H1 (cell line): ENCODE data around the gene EIF1AX. TPM values are rescaled to one million over a fixed set of nuclear protein-coding genes. Genes with fewer than 3 reads are reported as not detected.

ENCODE experiments used
- CTCF ChIA-PET: fragments of 300-600 bp; sonication (Branson Sonifier 250); formaldehyde crosslinking; loops from one replicate; lab custom pipeline; 2021; ENCODE audit not compliant: partially characterized antibody; lab: Charles Lee
- POLR2A ChIA-PET: fragments of 300-600 bp; sonication (Branson Sonifier 250); formaldehyde crosslinking; loops from one replicate; lab custom pipeline; 2021; ENCODE audit warnings: inconsistent platforms; ENCODE audit not compliant: partially characterized antibody; lab: Charles Lee
- DNase-seq, 2 experiments: peaks; one replicate each; pipeline versions ENCODE4 v3.0.0 to v3.0.0-alpha.2; 2010 to 2022; ENCODE audit warnings: low spot score in 2 of 2, low read depth in 1 of 2, mixed read lengths in 1 of 2
- FAIRE-seq: peaks from 2 replicates; lab custom pipeline; 2011; peaks lifted over from hg19 to GRCh38; lab: Jason Lieb, UNC
- H2AFZ ChIP-seq: 2 replicates; pipeline ENCODE4 v1.8.1; 2012; ENCODE audit warnings: low read length, inconsistent platforms
- H2AK5ac ChIP-seq: 2 replicates; pipeline ENCODE4 v1.6.1; 2013; ENCODE audit warnings: low read depth, low read length
- H2BK120ac ChIP-seq: replicated peaks from 2 replicates; pipeline ENCODE3; 2013; ENCODE audit warnings: low read depth, low read length, inconsistent platforms
- H2BK12ac ChIP-seq: 2 replicates; pipeline ENCODE4 v1.6.1; 2013; ENCODE audit warnings: low read depth, low read length
- H2BK15ac ChIP-seq: 2 replicates; pipeline ENCODE4 v1.6.1; 2013; ENCODE audit warnings: low read length
- H2BK20ac ChIP-seq: 2 replicates; pipeline ENCODE4 v1.6.1; 2013; ENCODE audit warnings: low read length
- H2BK5ac ChIP-seq: 2 replicates; pipeline ENCODE4 v1.6.1; 2013; ENCODE audit warnings: low read depth, low read length
- H3K14ac ChIP-seq: 2 replicates; pipeline ENCODE4 v1.6.1; 2013; ENCODE audit warnings: inconsistent platforms; ENCODE audit not compliant: insufficient read length
- H3K18ac ChIP-seq: 2 replicates; pipeline ENCODE4 v1.6.1; 2013; ENCODE audit warnings: low read length; ENCODE audit errors: extremely low read depth
- H3K23ac ChIP-seq: 2 replicates; pipeline ENCODE4 v1.6.1; 2013; ENCODE audit warnings: inconsistent platforms; ENCODE audit not compliant: insufficient read length
- H3K23me2 ChIP-seq: 2 replicates; pipeline ENCODE4 v1.6.1; 2013; ENCODE audit warnings: low read depth, low read length
- H3K27ac ChIP-seq: 2 replicates; pipeline ENCODE4 v1.6.1; 2011; ENCODE audit warnings: low read depth, low read length, inconsistent platforms
- H3K27me3 ChIP-seq, 4 experiments: replicated peaks in 1 of 4; 1 replicate in 1 of 4; 2 replicates in 3 of 4; pipeline versions ENCODE4 v1.6.1 to v1.8.1; 2011 to 2013; ENCODE audit warnings: low read length in 3 of 4, mild to moderate bottlenecking in 3 of 4, inconsistent platforms in 2 of 4, mixed read lengths in 2 of 4, moderate library complexity in 1 of 4; ENCODE audit not compliant: control insufficient read depth in 3 of 4, insufficient read depth in 3 of 4; ENCODE audit errors: extremely low read depth in 1 of 4
- H3K36me3 ChIP-seq, 4 experiments: 2 replicates each; pipeline versions ENCODE4 v1.6.1 to v1.8.1; 2011 to 2013; ENCODE audit warnings: mild to moderate bottlenecking in 4 of 4, low read length in 3 of 4, moderate library complexity in 2 of 4, control low read depth in 1 of 4, inconsistent platforms in 1 of 4; ENCODE audit not compliant: insufficient read depth in 4 of 4, control insufficient read depth in 2 of 4
- H3K4ac ChIP-seq: replicated peaks from 2 replicates; pipeline ENCODE3; 2013; ENCODE audit warnings: low read length, low read depth, mixed read lengths, inconsistent platforms; ENCODE audit not compliant: insufficient read length
- H3K4me1 ChIP-seq, 4 experiments: replicated peaks in 1 of 4; 1 replicate in 1 of 4; 2 replicates in 3 of 4; pipeline versions ENCODE4 v1.6.1 to v1.8.1; 2011 to 2013; ENCODE audit warnings: low read length in 3 of 4, inconsistent platforms in 2 of 4, mixed read lengths in 1 of 4; ENCODE audit not compliant: insufficient read depth in 4 of 4, control insufficient read depth in 3 of 4
- H3K4me2 ChIP-seq, 2 experiments: 2 replicates each; pipeline versions ENCODE4 v1.6.1 to v1.8.1; 2011 to 2013; ENCODE audit warnings: low read depth in 2 of 2, low read length in 2 of 2, control low read depth in 1 of 2, inconsistent platforms in 1 of 2, mild to moderate bottlenecking in 1 of 2; ENCODE audit not compliant: insufficient read depth in 1 of 2
- H3K4me3 ChIP-seq, 4 experiments: fragments of 200-600, 300-600 bp in 1 of 4; sonication (generic), shearing (Covaris generic), sonication (Bioruptor Twin) in 1 of 4; 2 replicates each; pipeline versions ENCODE4 v1.5.1 to v1.8.1; 2011 to 2016; ENCODE audit warnings: low read length in 4 of 4, low read depth in 3 of 4, control low read depth in 2 of 4, inconsistent platforms in 2 of 4, mild to moderate bottlenecking in 2 of 4, mixed read lengths in 1 of 4, moderate library complexity in 1 of 4; ENCODE audit not compliant: insufficient read depth in 2 of 4; ENCODE audit errors: extremely low read depth in 1 of 4
- H3K56ac ChIP-seq: replicated peaks from 2 replicates; pipeline ENCODE3; 2013; ENCODE audit warnings: low read depth, mild to moderate bottlenecking, mixed read lengths, low read length, inconsistent platforms; ENCODE audit not compliant: insufficient read length
- H3K79me1 ChIP-seq: 2 replicates; pipeline ENCODE4 v1.6.1; 2013; ENCODE audit warnings: low read depth, low read length, control low read depth
- H3K79me2 ChIP-seq, 2 experiments: 2 replicates each; pipeline versions ENCODE4 v1.6.1 to v1.8.1; 2012 to 2013; ENCODE audit warnings: low read length in 2 of 2, mild to moderate bottlenecking in 2 of 2, inconsistent platforms in 1 of 2; ENCODE audit not compliant: insufficient read depth in 2 of 2, control insufficient read depth in 1 of 2
- H3K9ac ChIP-seq, 4 experiments: replicated peaks in 1 of 4; 1 replicate in 1 of 4; 2 replicates in 3 of 4; pipeline versions ENCODE4 v1.6.1 to v1.8.1; 2011 to 2013; ENCODE audit warnings: low read depth in 3 of 4, low read length in 3 of 4, control low read depth in 2 of 4, mild to moderate bottlenecking in 2 of 4, moderate library complexity in 2 of 4, inconsistent platforms in 1 of 4; ENCODE audit errors: extremely low read depth in 1 of 4
- H3K9me3 ChIP-seq, 2 experiments: 2 replicates each; pipeline versions ENCODE4 v1.6.1 to v1.8.1; 2012 to 2013; ENCODE audit warnings: mild to moderate bottlenecking in 2 of 2, moderate library complexity in 2 of 2, control low read depth in 1 of 2, inconsistent platforms in 1 of 2, low read depth in 1 of 2, low read length in 1 of 2, mixed read lengths in 1 of 2; ENCODE audit not compliant: insufficient read depth in 2 of 2
- H4K20me1 ChIP-seq, 2 experiments: replicated peaks in 1 of 2; 2 replicates each; pipeline versions ENCODE3 to v1.8.1; 2011 to 2013; ENCODE audit warnings: inconsistent platforms in 2 of 2, low read length in 2 of 2, mild to moderate bottlenecking in 1 of 2; ENCODE audit not compliant: insufficient read depth in 2 of 2, control insufficient read depth in 1 of 2
- H4K5ac ChIP-seq: 2 replicates; pipeline ENCODE4 v1.6.1; 2013; ENCODE audit warnings: low read length, low read depth, mixed read lengths, inconsistent platforms; ENCODE audit not compliant: insufficient read length
- H4K8ac ChIP-seq: 2 replicates; pipeline ENCODE4 v1.8.0; 2013; ENCODE audit warnings: mild to moderate bottlenecking, moderate library complexity, low read length, inconsistent platforms; ENCODE audit not compliant: insufficient read depth; ENCODE audit errors: extremely low read depth
- H4K91ac ChIP-seq: replicated peaks from 2 replicates; pipeline ENCODE3; 2013; ENCODE audit warnings: low read length, mixed read lengths, inconsistent platforms; ENCODE audit not compliant: insufficient read length
- ASH2L ChIP-seq: fragments of 200-600, 300-600 bp; sonication (generic); IDR thresholded peaks from one replicate; pipeline ENCODE4 v1.7.1; 2017; ENCODE audit warnings: low read length
- BCL11A ChIP-seq, 2 experiments: IDR thresholded peaks; one replicate each; pipeline ENCODE4 v1.6.1; 2011; ENCODE audit warnings: low read depth in 2 of 2, low read length in 2 of 2, mild to moderate bottlenecking in 2 of 2
- BRCA1 ChIP-seq: IDR thresholded peaks from 2 replicates; pipeline ENCODE4 v1.6.1; 2012; ENCODE audit warnings: low read depth, low read length, improper control_type of control experiment
- GTF2F1 ChIP-seq: IDR thresholded peaks from 2 replicates; pipeline ENCODE4 v1.6.1; 2012; ENCODE audit warnings: low read depth, low read length, improper control_type of control experiment, borderline replicate concordance
- KDM4A ChIP-seq: IDR thresholded peaks from one replicate; pipeline ENCODE4 v1.7.1; 2012; ENCODE audit warnings: low read depth, mild to moderate bottlenecking, moderate library complexity, low read length, inconsistent platforms; ENCODE audit not compliant: severe bottlenecking
- NANOG ChIP-seq: IDR thresholded peaks from 2 replicates; pipeline ENCODE4 v1.6.1; 2011; ENCODE audit warnings: low read length, low read depth, mild to moderate bottlenecking, inconsistent platforms; ENCODE audit not compliant: insufficient read depth, poor library complexity, severe bottlenecking
- RAD21 ChIP-seq, 2 experiments: IDR thresholded peaks in 1 of 2; conservative IDR thresholded peaks in 1 of 2; 2 replicates each; pipeline ENCODE4 v1.6.1; 2011; ENCODE audit warnings: low read depth in 2 of 2, low read length in 2 of 2, improper control_type of control experiment in 1 of 2, inconsistent platforms in 1 of 2, mild to moderate bottlenecking in 1 of 2, moderate library complexity in 1 of 2
- RXRA ChIP-seq: IDR thresholded peaks from 2 replicates; pipeline ENCODE4 v1.6.1; 2011; ENCODE audit warnings: low read depth, mild to moderate bottlenecking, low read length, moderate library complexity; ENCODE audit not compliant: insufficient read depth
- SIRT6 ChIP-seq: IDR thresholded peaks from one replicate; pipeline ENCODE4 v1.7.1; 2012; ENCODE audit warnings: low read length, inconsistent platforms
- SP1 ChIP-seq: IDR thresholded peaks from 2 replicates; pipeline ENCODE4 v1.6.1; 2011; ENCODE audit warnings: low read depth, low read length
- SP4 ChIP-seq: IDR thresholded peaks from 2 replicates; pipeline ENCODE4 v1.6.1; 2012; ENCODE audit warnings: low read length, inconsistent platforms
- SRF ChIP-seq: IDR thresholded peaks from 2 replicates; pipeline ENCODE4 v1.6.1; 2011; ENCODE audit warnings: mild to moderate bottlenecking, low read depth, low read length, moderate library complexity
- TAF7 ChIP-seq: optimal IDR thresholded peaks from 2 replicates; pipeline ENCODE3; 2011; ENCODE audit warnings: low read depth, mild to moderate bottlenecking, inconsistent platforms, low read length, moderate library complexity, borderline replicate concordance
- TCF12 ChIP-seq: IDR thresholded peaks from 2 replicates; pipeline ENCODE4 v1.6.1; 2011; ENCODE audit warnings: low read depth, mild to moderate bottlenecking, low read length
- TEAD4 ChIP-seq: IDR thresholded peaks from 2 replicates; pipeline ENCODE4 v1.6.1; 2012; ENCODE audit warnings: low read depth, low read length, inconsistent platforms, mixed read lengths
- WGBS, 2 experiments: shearing (Covaris generic) in 1 of 2; methylation state at CpG; one replicate each; pipeline versions ENCODE4 v1.1.6 to v1.1.7; 2013 to 2015; ENCODE audit warnings: low lambda C conversion rate in 2 of 2, mixed read lengths in 2 of 2, inconsistent platforms in 1 of 2, low coverage in 1 of 2, missing lambda C conversion rate in 1 of 2; ENCODE audit not compliant: insufficient replicate concordance in 2 of 2, insufficient coverage in 1 of 2, insufficient read length in 1 of 2; ENCODE audit errors: extremely low coverage in 1 of 2, missing lambda C conversion rate in 1 of 2; 5-methylcytosine and 5-hydroxymethylcytosine counted together
- polyA plus RNA-seq, 7 experiments: library from polyadenylated mRNA; depleted of rRNA in 3 of 7; stranded (reverse) in 5 of 7; unstranded in 2 of 7; fragments of >200 nt in 5 of 7; fragments of 200-250 nt in 2 of 7; gene quantifications; 1 replicate in 5 of 7; 2 replicates in 1 of 7; 4 replicates in 1 of 7; pipeline versions ENCODE4 v1.2.1 to v1.2.3, GENCODE V29; 2011 to 2013; ENCODE audit warnings: missing spikeins in 2 of 7, mixed read lengths in 2 of 7
- total RNA-seq: library from RNA; stranded (reverse); fragmentation: NEBNext Ultra II Directional; extraction: Animal tissue kit (Norgen Biotek cat#: 25700); gene quantifications from 2 replicates; pipeline ENCODE4 v1.2.1, GENCODE V29; 2021

Gene EIF1AX
- total and polyA plus RNA-seq, 2 of the 8 experiments (the other 6 are each of a cell fraction or from before 2014, with no cell fraction given), result 34.0 to 175 TPM

DNA sequence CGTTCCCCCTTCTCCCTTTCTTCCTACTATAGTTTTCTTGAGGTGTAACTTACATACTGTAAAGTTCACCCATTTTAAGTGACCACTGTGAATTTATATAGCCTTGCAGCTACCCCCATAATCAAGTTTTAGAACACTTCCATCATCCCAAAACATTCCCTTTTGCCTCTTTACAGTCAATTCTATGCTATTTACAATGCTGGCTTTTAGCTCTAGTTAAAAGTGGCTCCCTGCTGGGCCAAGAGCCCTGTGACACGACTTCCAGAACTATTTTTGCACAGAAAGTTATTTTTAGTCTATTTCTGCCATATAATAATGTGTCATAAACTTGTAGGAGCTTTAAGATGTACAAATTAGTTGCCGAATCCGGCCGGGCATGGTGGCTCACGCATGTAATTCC lies 51.8 kb downstream of the EIF1AX start:
- ChIA-PET CTCF (interaction anchor here (0.7 to 1.9 kb wide), 4 partner anchors 22 to 142 kb away, joined by 3 to 4 read pairs (median 3); no protein-coding TSS in a partner anchor), POLR2A (interaction anchor here (1.3 kb wide), 1 partner anchor 9 kb away, joined by 3 read pairs; no protein-coding TSS in a partner anchor)
- H3K23me2 ChIP-seq, result no peaks in the 10 kb centered on the region
- H2BK20ac ChIP-seq, result no peak overlapping the region
- no peaks in the 10 kb centered on the region for H4K20me1 ChIP-seq
- no peak overlapping the region for H3K56ac ChIP-seq
- no peak overlapping the region for H2BK5ac ChIP-seq
- DNase-seq, result no peak
- H3K36me3 ChIP-seq, result no peaks in the 10 kb centered on the region
- no peak overlapping the region for H3K27ac ChIP-seq
- no peak overlapping the region for H3K4me3 ChIP-seq
- no peaks in the 10 kb centered on the region for H3K9me3 ChIP-seq
- no peak for FAIRE-seq
- H2AK5ac ChIP-seq, result no peak overlapping the region
- no peak overlapping the region for H2BK12ac ChIP-seq
- H3K14ac ChIP-seq, result no peak overlapping the region
- no peak overlapping the region for H3K4ac ChIP-seq
- no peak overlapping the region for H3K23ac ChIP-seq
- H4K91ac ChIP-seq, result no peak overlapping the region
- H2AFZ ChIP-seq, result no peak overlapping the region
- H3K79me2 ChIP-seq, result no peaks in the 10 kb centered on the region
- H3K4me2 ChIP-seq, result no peak overlapping the region
- H4K8ac ChIP-seq, result no peak overlapping the region
- H4K5ac ChIP-seq, result no peak overlapping the region
- no peak overlapping the region for H2BK15ac ChIP-seq
- H3K27me3 ChIP-seq, result no peaks in the 10 kb centered on the region
- no peak overlapping the region for H3K18ac ChIP-seq
- 87% methylated on average over 6 of the region's 6 CpGs; no CpG with 5 or more reads in 1 of the 2 experiments for WGBS, 2 experiments
- no peak overlapping the region for H2BK120ac ChIP-seq
- no peaks in the 10 kb centered on the region for H3K79me1 ChIP-seq
- H3K4me1 ChIP-seq, result no peaks in the 10 kb centered on the region
- no peak overlapping the region for H3K9ac ChIP-seq
- TF ChIP-seq NANOG (no peak), SRF (no peak), TCF12 (no peak), TEAD4 (no peak), KDM4A (no peak), SP4 (no peak), TAF7 (no peak), SIRT6 (no peak), GTF2F1 (no peak), SP1 (no peak), BRCA1 (no peak), RXRA (no peak), ASH2L (no peak), RAD21 (IDR thresholded peaks at IDR 0.05 in 1 of 2, conservative IDR thresholded peaks at IDR 0.05 in 1 of 2; ENCODE audit: low read depth in 2 of 2, low read length in 2 of 2) (no peak), BCL11A (IDR thresholded peaks at IDR 0.05; ENCODE audit: low read depth in 2 of 2, low read length in 2 of 2) (no peak)
